GM23248 (cell line): ENCODE data around the gene SLAMF7. TPM values are rescaled to one million over a fixed set of nuclear protein-coding genes. Genes with fewer than 3 reads are reported as not detected.
"Not testable (repeated sequence)": the region's sequence is repeated elsewhere in the genome, so short reads cannot be mapped to it uniquely, and the experiment has no call there.

Experiments
- DNase-seq: peaks from one replicate; pipeline ENCODE4 v3.0.0-alpha.2; 2015
- H2AFZ ChIP-seq: fragments of 200-600 bp; sonication (generic); 2 replicates; pipeline ENCODE4 v1.6.1; 2016; ENCODE audit warnings: antibody characterized with exemption
- H3F3A ChIP-seq: fragments of 200-600 bp; sonication (generic); 2 replicates; pipeline ENCODE4 v1.6.1; 2016; ENCODE audit warnings: mild to moderate bottlenecking, antibody characterized with exemption, mixed run types; ENCODE audit not compliant: insufficient read depth
- H3K27ac ChIP-seq: fragments of 200-600 bp; sonication (generic); 2 replicates; pipeline ENCODE4 v1.5.1; 2016; ENCODE audit warnings: mild to moderate bottlenecking
- H3K27me3 ChIP-seq: fragments of 200-600 bp; sonication (generic); replicated peaks from 2 replicates; pipeline ENCODE4 v1.6.1; 2016; ENCODE audit warnings: mild to moderate bottlenecking; ENCODE audit not compliant: insufficient read depth
- H3K36me3 ChIP-seq: fragments of 200-600 bp; sonication (generic); 2 replicates; pipeline ENCODE4 v1.6.1; 2016; ENCODE audit warnings: low read depth, mild to moderate bottlenecking
- H3K4me1 ChIP-seq: fragments of 200-600 bp; sonication (generic); 2 replicates; pipeline ENCODE4 v1.6.1; 2016; ENCODE audit warnings: mild to moderate bottlenecking; ENCODE audit not compliant: insufficient read depth
- H3K4me2 ChIP-seq: fragments of 200-600 bp; sonication (generic); one replicate; pipeline ENCODE4 v1.6.1; 2016; ENCODE audit warnings: mild to moderate bottlenecking; ENCODE audit not compliant: unreplicated experiment
- H3K4me3 ChIP-seq: fragments of 200-600 bp; sonication (generic); 2 replicates; pipeline ENCODE4 v1.5.1; 2016; ENCODE audit warnings: mild to moderate bottlenecking
- H3K79me2 ChIP-seq: fragments of 200-600 bp; sonication (generic); 2 replicates; pipeline ENCODE4 v1.6.1; 2016; ENCODE audit warnings: mild to moderate bottlenecking; ENCODE audit not compliant: insufficient read depth
- H3K9ac ChIP-seq: fragments of 200-600 bp; sonication (generic); 2 replicates; pipeline ENCODE4 v1.6.1; 2016; ENCODE audit warnings: mild to moderate bottlenecking
- H3K9me2 ChIP-seq: fragments of 200-600 bp; sonication (generic); 2 replicates; pipeline ENCODE4 v1.6.1; 2016; ENCODE audit warnings: mixed run types, mild to moderate bottlenecking, moderate library complexity; ENCODE audit not compliant: insufficient read depth
- H3K9me3 ChIP-seq: fragments of 200-600 bp; sonication (generic); one replicate; pipeline ENCODE4 v1.6.1; 2017; ENCODE audit warnings: low read depth
- H4K20me1 ChIP-seq: fragments of 200-600 bp; sonication (generic); 2 replicates; pipeline ENCODE4 v1.6.0; 2016; ENCODE audit not compliant: insufficient read depth
- EZH2 ChIP-seq: fragments of 200-600 bp; sonication (generic); IDR thresholded peaks from 2 replicates; pipeline ENCODE4 v1.6.1; 2018; ENCODE audit warnings: antibody characterized with exemption, mild to moderate bottlenecking; ENCODE audit not compliant: insufficient read depth, poor library complexity, severe bottlenecking
- EZH2phosphoT487 ChIP-seq: fragments of 200-600 bp; sonication (generic); IDR thresholded peaks from 2 replicates; pipeline ENCODE4 v1.6.1; 2018; ENCODE audit warnings: antibody characterized with exemption, moderate library complexity, mild to moderate bottlenecking, low read depth; ENCODE audit not compliant: insufficient read depth
- WGBS, 2 experiments: methylation state at CpG; one replicate each; pipeline ENCODE4 v1.1.6; 2015 to 2017; ENCODE audit warnings: low lambda C conversion rate in 2 of 2, low coverage in 1 of 2; ENCODE audit errors: missing lambda C conversion rate in 2 of 2; 5-methylcytosine and 5-hydroxymethylcytosine counted together
- in situ Hi-C: fragments of 300-500 bp; cut with MboI; formaldehyde crosslinking; loops from 2 replicates; pipeline ENCODE4 v1.15.0; 2020
- polyA plus RNA-seq: library from polyadenylated mRNA; unstranded; fragments of >200 nt; fragmentation: Nextera tagmentation; extraction: Ambion mirVana; gene quantifications from 2 replicates; pipeline ENCODE4 v1.2.1, GENCODE V29; 2016
- total RNA-seq: library from RNA; depleted of rRNA; stranded (reverse); fragments of >200 nt; shearing (Covaris generic); gene quantifications from 2 replicates; pipeline ENCODE4 v1.2.3, GENCODE V29; 2014; rRNA removed

Gene SLAMF7
- total RNA-seq (not detected in 2 replicates), polyA plus RNA-seq (not detected in 2 replicates)

GRCh38 chr1:160739098-160739511 is at the start of gene SLAMF7:
SLAMF7 (plus strand) TSS chr1:160739247; CDS start chr1:160739302, 55 bp downstream.
- Histone ChIP-seq H3K27me3 (no peaks in the 10 kb centered on the region; the same call in 1 of the 2 replicates), H3K79me2 (no peaks in the 10 kb centered on the region), H3K4me2 (no peak within 1 kb of the TSS), H3K4me3 (no peak within 1 kb of the TSS), H3K27ac (no peak within 1 kb of the TSS), H3K4me1 (no peaks in the 10 kb centered on the region), H3K9me3 (no peaks in the 10 kb centered on the region), H3K9ac (no peak within 1 kb of the TSS), H4K20me1 (no peaks in the 10 kb centered on the region), H3K9me2 (no peaks in the 10 kb centered on the region), H3F3A (no peaks in the 10 kb centered on the region), H2AFZ (no peak within 1 kb of the TSS), H3K36me3 (no peaks in the 10 kb centered on the region)
- TF ChIP-seq EZH2 (no peak), EZH2phosphoT487 (no peak)
- in situ Hi-C loops, result no loop called here
- 25 to 27% methylated on average over 5 of the region's 5 CpGs for WGBS, 2 experiments
- no peak for DNase-seq

- in situ Hi-C loops, result not testable (repeated sequence)
Measured at GRCh38 chr1:160692390-160692789, 46.7 kb upstream of the SLAMF7 start.

GRCh38 chr1:160702100-160702499 is 36.9 kb upstream of the SLAMF7 start:
- no peaks in the 10 kb centered on the region for H3K27me3 ChIP-seq
- no peak overlapping the region for H3K4me2 ChIP-seq
- H3K4me3 ChIP-seq, result no peak overlapping the region
- no peak overlapping the region for H2AFZ ChIP-seq
- H4K20me1 ChIP-seq, result no peaks in the 10 kb centered on the region
- H3K4me1 ChIP-seq, result no peaks in the 10 kb centered on the region
- no peak for DNase-seq
- H3K9me3 ChIP-seq, result no peaks in the 10 kb centered on the region
- TF ChIP-seq EZH2, result no peak
- TF ChIP-seq EZH2phosphoT487, result no peak
- no peak overlapping the region for H3K27ac ChIP-seq
- no peaks in the 10 kb centered on the region for H3K79me2 ChIP-seq
- WGBS, 2 experiments, result 21 to 23% methylated on average over 5 of the region's 5 CpGs
- no peaks in the 10 kb centered on the region for H3K9me2 ChIP-seq
- in situ Hi-C loops, result no loop called here
- no peak overlapping the region for H3K9ac ChIP-seq
- H3F3A ChIP-seq, result no peaks in the 10 kb centered on the region
- no peaks in the 10 kb centered on the region for H3K36me3 ChIP-seq

More at GRCh38 chr1:160692390-160692789, 46.7 kb upstream of the SLAMF7 start:
- H2AFZ ChIP-seq, H3K9me2 ChIP-seq, H3K36me3 ChIP-seq, H3K9ac ChIP-seq, H3K9me3 ChIP-seq, H4K20me1 ChIP-seq, H3K79me2 ChIP-seq, H3K27ac ChIP-seq, H3K4me1 ChIP-seq, DNase-seq, H3F3A ChIP-seq, H3K4me2 ChIP-seq, H3K4me3 ChIP-seq, H3K27me3 ChIP-seq: not testable (repeated sequence)
- WGBS, 2 experiments, result 63 to 67% methylated on average over 10 of the region's 10 CpGs

GRCh38 chr1:160704250-160704649 is 34.8 kb upstream of the SLAMF7 start:
- 29 to 39% methylated on average over 4 of the region's 4 CpGs for WGBS, 2 experiments
- Histone ChIP-seq H3K4me3 (no peak overlapping the region), H3K9me3 (no peaks in the 10 kb centered on the region), H3K27me3 (no peaks in the 10 kb centered on the region; the same call in 1 of the 2 replicates), H4K20me1 (no peaks in the 10 kb centered on the region), H3K9ac (no peak overlapping the region), H3F3A (no peaks in the 10 kb centered on the region), H3K36me3 (no peaks in the 10 kb centered on the region), H3K79me2 (no peaks in the 10 kb centered on the region), H2AFZ (no peak overlapping the region), H3K9me2 (no peaks in the 10 kb centered on the region), H3K27ac (no peak overlapping the region), H3K4me1 (no peaks in the 10 kb centered on the region), H3K4me2 (no peak overlapping the region)
- in situ Hi-C loops, result no loop called here
- TF ChIP-seq EZH2phosphoT487 (no peak), EZH2 (no peak)
- no peak for DNase-seq

GRCh38 chr1:160705212-160705621 is 33.8 kb upstream of the SLAMF7 start:
- H3K4me3 ChIP-seq, H3K36me3 ChIP-seq, H4K20me1 ChIP-seq, H3K4me2 ChIP-seq, H3K27ac ChIP-seq, H3K9ac ChIP-seq, H3K79me2 ChIP-seq, DNase-seq, H3K9me2 ChIP-seq, H3K4me1 ChIP-seq, H2AFZ ChIP-seq, in situ Hi-C loops, H3K27me3 ChIP-seq, H3K9me3 ChIP-seq, H3F3A ChIP-seq: not testable (repeated sequence)
- 47 to 54% methylated on average over 3 of the region's 3 CpGs for WGBS, 2 experiments
